Measurements from ENCODE around the gene FDXACB1.
A peak's percentile ranks its signal among the peaks of the same experiment; 100 is the strongest.

Gene FDXACB1

GRCh38 chr11:111841370-111842053, 37.5 kb downstream of the FDXACB1 start:
- peak; percentile 81 for DNase-seq

DNA sequence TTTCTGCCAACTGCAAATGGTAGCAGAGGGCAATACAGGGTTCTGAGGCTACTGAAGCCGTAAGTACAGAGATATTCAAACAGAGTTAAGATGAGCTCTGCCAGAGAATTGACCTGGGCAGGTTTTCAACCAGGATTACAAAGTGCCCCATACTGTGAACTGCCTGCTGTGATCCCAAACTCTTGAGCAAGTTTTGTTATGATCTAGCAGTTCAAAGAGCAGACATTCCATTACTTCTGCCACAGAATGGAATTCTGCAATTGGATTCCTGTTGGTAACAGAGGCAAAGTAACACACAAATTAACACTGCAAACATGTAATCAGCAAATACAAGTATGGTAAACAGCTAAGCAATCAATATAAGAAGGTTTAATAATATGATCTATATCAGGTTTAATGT, 38.8 kb downstream of the FDXACB1 start:
- DNase-seq: no peak

DNA sequence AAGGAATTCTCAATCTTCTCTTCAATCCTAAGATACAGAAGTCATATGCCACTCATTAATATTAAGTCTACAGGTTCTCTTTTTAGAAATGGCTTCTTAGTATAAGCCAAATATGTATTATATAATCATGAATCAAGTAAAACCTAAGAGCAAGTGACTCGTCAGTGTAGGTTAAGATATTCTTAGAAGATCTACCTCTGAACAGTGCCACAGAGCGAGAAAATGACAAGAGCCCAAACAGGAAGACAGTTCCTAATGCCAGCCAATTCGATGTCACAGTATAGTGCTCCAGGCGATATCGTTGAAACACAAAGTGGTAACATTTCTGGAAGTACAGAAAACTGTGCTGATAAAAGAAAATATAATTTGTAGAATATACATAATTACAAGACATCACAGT, 40.9 kb downstream of the FDXACB1 start:
- DNase-seq: no peak

- no peak for DNase-seq
Observed at GRCh38 chr11:111837366-111837891, 41.5 kb downstream of the FDXACB1 start.

DNA sequence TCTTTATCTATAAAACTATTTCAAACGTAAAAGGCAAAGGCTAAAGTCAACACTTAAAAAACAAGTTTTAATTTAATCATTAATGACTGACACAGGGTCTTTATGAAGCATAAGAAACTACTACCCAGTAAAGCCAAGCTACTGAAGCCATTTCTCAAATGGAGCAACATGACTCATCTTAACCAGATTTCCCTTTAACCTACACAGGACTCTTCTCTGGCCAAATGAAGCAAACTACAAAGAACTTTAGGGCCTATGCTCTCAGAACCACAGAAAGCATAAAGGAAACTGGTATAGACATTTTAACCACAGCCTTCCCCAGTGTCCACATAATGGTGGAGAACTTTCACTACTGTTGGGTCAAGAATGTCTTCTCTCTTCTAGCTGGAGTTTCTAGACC, 42.2 kb downstream of the FDXACB1 start:
- no peak for DNase-seq

DNA sequence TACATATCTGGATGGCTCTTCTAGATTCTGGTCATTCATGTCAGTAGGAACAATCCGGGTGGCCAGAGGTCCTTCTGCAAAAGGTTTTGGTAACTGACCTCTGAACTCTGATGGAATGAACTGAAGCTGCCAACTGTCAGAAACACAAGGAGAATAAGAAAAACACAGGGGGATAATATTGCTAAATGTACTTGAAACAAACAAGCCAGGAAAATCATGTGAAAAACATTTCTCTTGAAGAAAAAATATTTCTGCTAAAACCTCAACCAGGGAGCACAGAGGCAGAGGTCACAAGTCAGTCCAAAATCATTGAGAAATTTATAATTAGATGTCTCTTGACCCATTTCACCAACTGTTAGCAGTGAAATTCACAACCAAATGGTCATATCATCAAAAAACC, 42.8 kb downstream of the FDXACB1 start:
- DNase-seq: no peak

DNA sequence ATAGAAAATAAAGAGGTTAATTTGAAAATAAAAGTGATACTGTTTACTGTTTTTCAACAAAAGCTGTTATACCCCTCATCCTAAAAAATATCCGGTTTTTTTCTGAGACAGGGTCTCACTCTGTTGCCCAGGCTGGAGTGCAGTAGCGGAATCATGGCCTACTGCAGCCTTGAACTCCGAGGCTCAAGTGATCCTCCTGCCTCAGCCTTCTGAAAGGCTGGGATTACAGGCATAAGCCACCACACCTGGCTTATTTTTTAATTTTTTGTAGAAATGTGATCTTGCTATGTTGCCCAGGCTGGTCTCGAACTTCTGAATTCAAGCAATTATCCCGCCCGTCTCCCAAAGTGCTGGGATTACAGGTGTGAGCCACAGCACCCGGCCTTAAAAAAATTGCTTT, 43.3 kb downstream of the FDXACB1 start:
- no peak for DNase-seq

- DNase-seq: no peak
Observed at GRCh38 chr11:111834432-111835163, 44.4 kb downstream of the FDXACB1 start.

- no peak for DNase-seq
Observed at GRCh38 chr11:111833524-111833923, 45.4 kb downstream of the FDXACB1 start.

DNA sequence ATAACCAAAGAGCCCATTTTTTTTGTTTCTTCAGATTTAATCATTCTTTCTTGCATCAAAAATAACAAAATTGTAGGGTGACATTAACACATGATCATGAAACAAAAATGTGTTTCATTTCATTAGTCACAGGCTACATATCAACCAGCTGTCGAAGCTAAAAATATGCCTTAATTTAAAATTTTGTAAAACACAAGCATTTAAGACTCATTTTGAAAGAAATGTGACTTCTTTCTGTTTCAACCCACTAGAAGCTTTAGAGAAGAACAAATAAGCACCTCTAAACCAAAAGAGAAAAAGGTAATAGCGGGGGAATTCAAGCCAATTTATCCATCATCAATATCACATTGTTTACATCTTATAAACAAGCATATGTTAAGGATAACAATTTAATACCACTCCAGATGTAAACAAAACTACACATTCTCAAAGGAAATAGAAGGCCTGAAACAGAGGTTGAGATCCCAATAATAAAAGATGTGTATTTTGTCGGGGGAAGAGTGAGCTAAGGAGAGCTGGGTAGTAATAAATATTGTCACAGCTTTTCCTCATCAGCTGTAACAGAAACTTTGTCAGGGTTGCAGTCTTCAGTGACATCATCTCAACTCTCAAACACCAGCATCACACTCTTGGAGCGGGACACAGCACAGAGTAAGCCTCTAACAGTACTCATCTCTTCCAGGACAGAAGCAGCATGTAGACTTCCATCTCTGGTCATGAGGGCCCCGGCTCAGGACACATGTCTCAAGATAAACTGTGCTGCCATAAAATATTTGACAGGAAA, 49.6 kb downstream of the FDXACB1 start:
- no peak for DNase-seq

DNA sequence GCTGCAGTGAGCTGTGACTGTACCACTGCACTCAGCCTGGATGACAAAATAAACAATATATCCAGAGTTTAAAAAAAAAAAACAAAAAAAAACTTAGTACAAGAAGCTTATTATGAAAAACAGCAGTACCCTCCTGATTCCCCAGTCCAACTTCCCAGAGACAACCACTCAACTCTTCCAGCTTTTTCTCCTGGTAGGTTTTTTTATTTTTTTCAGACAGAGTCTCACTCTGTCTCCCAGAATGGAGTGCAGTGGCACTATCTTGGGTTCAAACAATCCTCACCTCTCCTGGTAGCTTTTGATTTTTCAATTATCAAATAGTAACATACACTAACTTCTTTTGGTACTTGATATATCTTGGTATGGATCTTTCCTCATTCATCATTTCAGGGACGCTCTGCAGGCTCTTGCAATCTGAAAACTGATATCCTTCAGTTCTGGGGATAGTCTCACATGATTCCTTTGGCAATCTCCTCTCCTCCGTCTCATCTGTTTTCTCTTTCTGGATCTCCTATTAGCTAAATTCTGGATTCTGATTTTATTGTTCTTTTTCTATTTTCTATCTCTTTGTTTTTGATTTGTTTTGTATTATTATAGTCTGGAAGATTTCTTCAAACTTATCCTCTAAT, 52.5 kb downstream of the FDXACB1 start:
- DNase-seq: no peak

Measured in activated T-cell treated with anti-CD3 and anti-CD28 coated beads, Interleukin-2, amount 50 U/mL, for 1 hour (primary cell).